Neural progenitor cell (in vitro differentiated cells): ENCODE results near the gene GNAQ. TPM values are rescaled to one million over a fixed set of nuclear protein-coding genes. Genes with fewer than 3 reads are reported as not detected.

ENCODE experiments used
- DNase-seq: peaks from one replicate; pipeline ENCODE4 v3.0.0-alpha.2; 2016; ENCODE audit warnings: low spot score
- H2AFZ ChIP-seq: fragments of 200-600 bp; sonication (generic); replicated peaks from 2 replicates; pipeline ENCODE4 v1.6.1; 2016; ENCODE audit warnings: antibody characterized with exemption
- H3F3A ChIP-seq: fragments of 200-600 bp; sonication (generic); 2 replicates; pipeline ENCODE4 v1.6.1; 2016; ENCODE audit warnings: antibody characterized with exemption, low read depth
- H3K27ac ChIP-seq: fragments of 200-600 bp; sonication (generic); 2 replicates; pipeline ENCODE4 v1.5.1; 2016; ENCODE audit warnings: mild to moderate bottlenecking
- H3K27me3 ChIP-seq: fragments of 200-600 bp; sonication (generic); 2 replicates; pipeline ENCODE4 v1.6.1; 2016; ENCODE audit warnings: mild to moderate bottlenecking, moderate library complexity
- H3K36me3 ChIP-seq: fragments of 200-600 bp; sonication (generic); 2 replicates; pipeline ENCODE4 v1.5.1; 2016
- H3K4me1 ChIP-seq: fragments of 200-600 bp; sonication (generic); 2 replicates; pipeline ENCODE4 v1.6.1; 2016; ENCODE audit warnings: mixed run types
- H3K4me2 ChIP-seq: fragments of 200-600 bp; sonication (generic); 2 replicates; pipeline ENCODE4 v1.6.1; 2016
- H3K4me3 ChIP-seq: fragments of 200-600 bp; sonication (generic); 2 replicates; pipeline ENCODE4 v1.5.1; 2016
- H3K79me2 ChIP-seq: fragments of 200-600 bp; sonication (generic); 2 replicates; pipeline ENCODE4 v1.6.1; 2016; ENCODE audit warnings: low read depth
- H3K9ac ChIP-seq: fragments of 200-600 bp; sonication (generic); 2 replicates; pipeline ENCODE4 v1.6.1; 2016
- H3K9me3 ChIP-seq: fragments of 200-600 bp; sonication (generic); 2 replicates; pipeline ENCODE4 v1.5.1; 2016; ENCODE audit warnings: low read depth
- H4K20me1 ChIP-seq: fragments of 200-600 bp; sonication (generic); 2 replicates; pipeline ENCODE4 v1.6.1; 2016; ENCODE audit warnings: low read depth
- H3K27ac Mint-ChIP-seq: 3 replicates; pipeline ENCODE4 v1.8.0; 2021; ENCODE audit warnings: mixed read lengths
- H3K27me3 Mint-ChIP-seq: 2 replicates; pipeline ENCODE4 v1.8.0; 2022; ENCODE audit warnings: low read depth, mild to moderate bottlenecking, inconsistent platforms, moderate library complexity, mixed read lengths; ENCODE audit not compliant: insufficient read depth
- H3K36me3 Mint-ChIP-seq: 3 replicates; pipeline ENCODE4 v1.8.0; 2021; ENCODE audit warnings: mixed read lengths
- H3K4me1 Mint-ChIP-seq: 3 replicates; pipeline ENCODE4 v1.8.0; 2021; ENCODE audit warnings: mixed read lengths
- H3K4me3 Mint-ChIP-seq: 3 replicates; pipeline ENCODE4 v1.8.0; 2021; ENCODE audit warnings: mild to moderate bottlenecking, moderate library complexity, mixed read lengths
- H3K9me3 Mint-ChIP-seq: 3 replicates; pipeline ENCODE4 v1.8.0; 2020; ENCODE audit warnings: mixed read lengths
- EZH2 ChIP-seq: fragments of 200-600 bp; sonication (generic); IDR thresholded peaks from 2 replicates; pipeline ENCODE4 v1.6.1; 2017; ENCODE audit warnings: antibody characterized with exemption, mild to moderate bottlenecking, moderate library complexity
- EZH2phosphoT487 ChIP-seq: fragments of 200-600 bp; sonication (generic); IDR thresholded peaks from 2 replicates; pipeline ENCODE4 v1.6.1; 2017; ENCODE audit warnings: antibody characterized with exemption
- total RNA-seq: library from RNA; depleted of rRNA; stranded (reverse); fragments of >200 nt; gene quantifications from 2 replicates; pipeline ENCODE4 v1.2.3, GENCODE V29; 2015; ENCODE audit warnings: low replicate concordance
- TF ChIP-seq, protein P1 (sequence below): fragments of 200-600 bp; sonication (generic); IDR thresholded peaks from 2 replicates; pipeline ENCODE4 v1.5.1; 2017; ENCODE audit warnings: antibody characterized with exemption, mild to moderate bottlenecking

GNAQ gene
- total RNA-seq, 1 donor from 2014 or later: 87.9 TPM

DNA sequence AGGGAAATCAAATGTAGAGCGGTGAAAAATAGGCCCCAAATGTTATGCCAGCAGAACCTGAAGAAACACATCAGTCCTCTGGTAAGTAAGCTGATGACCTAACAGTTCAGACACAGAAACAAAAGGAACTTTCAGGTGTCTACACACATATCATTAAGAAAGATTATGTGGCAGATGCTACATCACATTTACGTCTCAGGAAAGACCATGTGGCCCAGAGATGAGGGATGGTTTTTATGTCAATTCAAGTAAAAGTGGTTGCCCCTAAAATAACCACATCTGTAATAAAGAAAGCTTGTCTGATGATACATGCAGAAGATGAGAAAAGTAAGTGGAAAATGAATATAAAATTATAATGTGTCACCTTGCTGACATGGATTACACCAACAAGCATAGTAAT lies 31.4 kb downstream of the GNAQ start:
- TF ChIP-seq EZH2 (no peak), EZH2phosphoT487 (no peak)
- TF ChIP-seq, protein P1, sequence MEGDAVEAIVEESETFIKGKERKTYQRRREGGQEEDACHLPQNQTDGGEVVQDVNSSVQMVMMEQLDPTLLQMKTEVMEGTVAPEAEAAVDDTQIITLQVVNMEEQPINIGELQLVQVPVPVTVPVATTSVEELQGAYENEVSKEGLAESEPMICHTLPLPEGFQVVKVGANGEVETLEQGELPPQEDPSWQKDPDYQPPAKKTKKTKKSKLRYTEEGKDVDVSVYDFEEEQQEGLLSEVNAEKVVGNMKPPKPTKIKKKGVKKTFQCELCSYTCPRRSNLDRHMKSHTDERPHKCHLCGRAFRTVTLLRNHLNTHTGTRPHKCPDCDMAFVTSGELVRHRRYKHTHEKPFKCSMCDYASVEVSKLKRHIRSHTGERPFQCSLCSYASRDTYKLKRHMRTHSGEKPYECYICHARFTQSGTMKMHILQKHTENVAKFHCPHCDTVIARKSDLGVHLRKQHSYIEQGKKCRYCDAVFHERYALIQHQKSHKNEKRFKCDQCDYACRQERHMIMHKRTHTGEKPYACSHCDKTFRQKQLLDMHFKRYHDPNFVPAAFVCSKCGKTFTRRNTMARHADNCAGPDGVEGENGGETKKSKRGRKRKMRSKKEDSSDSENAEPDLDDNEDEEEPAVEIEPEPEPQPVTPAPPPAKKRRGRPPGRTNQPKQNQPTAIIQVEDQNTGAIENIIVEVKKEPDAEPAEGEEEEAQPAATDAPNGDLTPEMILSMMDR: no peak
- Mint-ChIP-seq H3K4me3 (no peak overlapping the region), H3K36me3 (peaks cover 20% of the 10 kb centered on the region), H3K27ac (no peak overlapping the region), H3K27me3 (no peaks in the 10 kb centered on the region), H3K4me1 (peaks cover 14% of the 10 kb centered on the region), H3K9me3 (no peaks in the 10 kb centered on the region)
- H3K9me3 ChIP-seq: no peaks in the 10 kb centered on the region
- H3K9ac ChIP-seq: no peak overlapping the region
- H3K27ac ChIP-seq: no peak overlapping the region
- H2AFZ ChIP-seq: no peak overlapping the region
- no peaks in the 10 kb centered on the region for H3K27me3 ChIP-seq
- no peak overlapping the region for H3K4me3 ChIP-seq
- H3K79me2 ChIP-seq: peaks cover 96% of the 10 kb centered on the region
- DNase-seq: no peak
- no peak overlapping the region for H3K4me2 ChIP-seq
- peaks cover 1% of the 10 kb centered on the region for H3K4me1 ChIP-seq
- H3K36me3 ChIP-seq: no peaks in the 10 kb centered on the region
- peaks cover 61% of the 10 kb centered on the region for H4K20me1 ChIP-seq
- H3F3A ChIP-seq: no peaks in the 10 kb centered on the region

DNA sequence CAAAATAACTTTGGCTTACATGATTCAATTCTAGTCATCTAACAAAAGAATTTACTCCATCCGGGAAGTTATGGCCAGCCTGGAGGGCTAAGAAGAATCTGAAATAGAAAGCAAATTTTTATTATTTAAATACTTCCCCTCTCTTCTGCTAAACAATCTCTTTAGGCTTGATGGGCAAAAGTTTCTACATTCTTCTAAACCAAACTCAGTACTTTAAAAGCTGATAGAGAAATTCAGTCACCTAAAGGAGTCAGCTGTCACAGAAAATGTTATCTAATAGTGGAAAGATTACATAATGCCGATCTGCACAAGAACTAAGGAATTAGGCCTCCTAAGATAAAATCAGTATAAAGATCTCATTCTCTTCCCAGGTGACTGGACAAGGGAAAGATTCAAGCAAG lies 32.4 kb downstream of the GNAQ start:
- Mint-ChIP-seq H3K4me3 (no peak overlapping the region), H3K9me3 (no peaks in the 10 kb centered on the region), H3K27ac (no peak overlapping the region), H3K27me3 (no peaks in the 10 kb centered on the region), H3K36me3 (peaks cover 16% of the 10 kb centered on the region), H3K4me1 (peaks cover 10% of the 10 kb centered on the region)
- H3K79me2 ChIP-seq: peaks cover 95% of the 10 kb centered on the region
- H3K4me2 ChIP-seq: no peak overlapping the region
- no peaks in the 10 kb centered on the region for H3K9me3 ChIP-seq
- H2AFZ ChIP-seq: no peak overlapping the region
- H3K9ac ChIP-seq: no peak overlapping the region
- H3F3A ChIP-seq: no peaks in the 10 kb centered on the region
- no peak for DNase-seq
- no peak overlapping the region for H3K4me3 ChIP-seq
- H3K27me3 ChIP-seq: no peaks in the 10 kb centered on the region
- H4K20me1 ChIP-seq: peaks cover 51% of the 10 kb centered on the region
- TF ChIP-seq, protein P1: no peak
- TF ChIP-seq EZH2 (no peak), EZH2phosphoT487 (no peak)
- H3K4me1 ChIP-seq: no peaks in the 10 kb centered on the region
- no peaks in the 10 kb centered on the region for H3K36me3 ChIP-seq
- H3K27ac ChIP-seq: no peak overlapping the region

DNA sequence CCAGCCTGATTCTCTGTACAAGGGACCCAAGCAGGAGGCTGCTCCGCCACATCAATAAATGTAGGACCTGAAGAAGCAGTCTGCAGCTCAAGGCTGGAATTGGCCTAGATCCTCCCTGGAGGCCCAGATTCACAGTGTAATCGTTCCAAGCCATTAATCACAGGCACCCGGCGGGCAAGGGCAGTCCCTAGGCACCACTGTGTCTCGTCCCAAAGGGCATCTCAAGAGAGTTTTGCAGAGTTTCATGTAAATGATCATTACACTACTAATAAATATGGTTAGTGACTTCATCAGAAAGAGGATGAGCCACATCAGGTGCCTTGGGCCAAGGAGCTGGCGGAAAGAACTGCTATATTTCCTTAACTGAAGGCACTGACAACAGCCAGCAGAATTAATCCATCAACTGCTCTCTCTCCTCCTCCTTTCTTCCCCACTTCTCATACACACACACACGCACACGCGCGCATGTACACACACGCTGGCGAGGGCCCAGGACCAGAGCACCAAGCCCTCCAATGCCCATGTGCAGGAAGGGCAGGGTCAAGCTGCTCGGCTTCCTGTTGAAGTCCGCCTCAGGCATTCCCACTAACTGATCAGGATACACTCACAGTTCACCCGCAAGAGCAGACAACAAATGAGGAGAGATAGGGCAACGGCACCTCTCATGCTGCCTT lies 33.9 kb downstream of the GNAQ start:
- Histone ChIP-seq H3K36me3 (no peaks in the 10 kb centered on the region), H3K4me2 (no peak overlapping the region), H2AFZ (no peak overlapping the region), H3K9me3 (no peaks in the 10 kb centered on the region), H3K9ac (no peak overlapping the region), H3K27ac (no peak overlapping the region), H3K4me1 (no peaks in the 10 kb centered on the region), H3K79me2 (peaks cover 96% of the 10 kb centered on the region), H3K27me3 (no peaks in the 10 kb centered on the region), H4K20me1 (peaks cover 48% of the 10 kb centered on the region), H3K4me3 (no peak overlapping the region), H3F3A (no peaks in the 10 kb centered on the region)
- H3K27ac Mint-ChIP-seq: peak overlapping the region; percentile 87
- H3K4me3 Mint-ChIP-seq: no peak overlapping the region
- H3K4me1 Mint-ChIP-seq: peaks cover 10% of the 10 kb centered on the region
- TF ChIP-seq EZH2 (no peak), EZH2phosphoT487 (no peak)
- TF ChIP-seq, protein P1: no peak
- H3K27me3 Mint-ChIP-seq: no peaks in the 10 kb centered on the region
- H3K9me3 Mint-ChIP-seq: peaks cover 2% of the 10 kb centered on the region
- no peak for DNase-seq
- peaks cover 14% of the 10 kb centered on the region for H3K36me3 Mint-ChIP-seq
